SU-DHL-6 (cell line): Measurements from ENCODE around the gene FFAR1.

ENCODE experiments used
- H2AFZ ChIP-seq: fragments of 200-600 bp; sonication (generic); 2 replicates; pipeline ENCODE4 v1.6.1; 2014; ENCODE audit warnings: low read depth, mild to moderate bottlenecking, moderate library complexity, mixed read lengths, antibody characterized with exemption, low read length; ENCODE audit not compliant: severe bottlenecking
- H3F3A ChIP-seq: fragments of 200-600 bp; shearing (Covaris generic); 2 replicates; pipeline ENCODE4 v1.6.0; 2016; ENCODE audit warnings: antibody characterized with exemption, mild to moderate bottlenecking; ENCODE audit not compliant: insufficient read depth
- H3K27ac ChIP-seq: fragments of 200-600 bp; sonication (generic); 2 replicates; pipeline ENCODE4 v1.5.1; 2016; ENCODE audit warnings: low read depth, mild to moderate bottlenecking, low read length, moderate library complexity, mixed read lengths
- H3K27me3 ChIP-seq: fragments of 200-600 bp; sonication (generic), shearing (Covaris generic); 2 replicates; pipeline ENCODE4 v1.6.0; 2014; ENCODE audit warnings: mild to moderate bottlenecking, low read length
- H3K36me3 ChIP-seq: fragments of 200-600 bp; sonication (generic); 2 replicates; pipeline ENCODE4 v1.6.1; 2014; ENCODE audit warnings: mild to moderate bottlenecking, low read length, mixed read lengths
- H3K4me2 ChIP-seq: fragments of 300-600, 200-600 bp; shearing (Covaris generic), sonication (generic); 2 replicates; pipeline ENCODE4 v1.6.0; 2014; ENCODE audit warnings: low read length, low read depth, mild to moderate bottlenecking; ENCODE audit not compliant: poor library complexity, severe bottlenecking
- H3K4me3 ChIP-seq: fragments of 200-600 bp; sonication (generic); 2 replicates; pipeline ENCODE4 v1.5.1; 2014; ENCODE audit warnings: antibody characterized with exemption, low read length, mild to moderate bottlenecking, mixed read lengths; ENCODE audit not compliant: insufficient read depth, poor library complexity, severe bottlenecking
- H3K79me2 ChIP-seq: fragments of 200-600 bp; sonication (generic); 2 replicates; pipeline ENCODE4 v1.6.1; 2014; ENCODE audit warnings: mild to moderate bottlenecking, low read length, moderate library complexity; ENCODE audit not compliant: insufficient read depth
- H3K9ac ChIP-seq: fragments of 200-600 bp; sonication (generic); 2 replicates; pipeline ENCODE4 v1.7.0; 2014; ENCODE audit warnings: mild to moderate bottlenecking, low read length
- H3K9me2 ChIP-seq: fragments of 200-600 bp; sonication (generic); replicated peaks from 2 replicates; pipeline ENCODE4 v1.6.1; 2014; ENCODE audit warnings: low read length; ENCODE audit not compliant: insufficient read depth
- H3K9me3 ChIP-seq: fragments of 200-600 bp; sonication (generic); 2 replicates; pipeline ENCODE4 v1.6.1; 2014; ENCODE audit warnings: low read length, mixed read lengths; ENCODE audit not compliant: insufficient read depth
- H4K20me1 ChIP-seq: fragments of 200-600 bp; sonication (generic); 2 replicates; pipeline ENCODE4 v1.6.1; 2014; ENCODE audit warnings: low read depth, mild to moderate bottlenecking, antibody characterized with exemption, low read length, moderate library complexity, mixed read lengths
- CTCF ChIP-seq: fragments of 200-600 bp; sonication (generic); IDR thresholded peaks from one replicate; pipeline ENCODE4 v1.5.1; 2017; ENCODE audit warnings: antibody characterized with exemption, mild to moderate bottlenecking, low read length, moderate library complexity; ENCODE audit not compliant: insufficient read depth, poor library complexity, severe bottlenecking
- EZH2phosphoT487 ChIP-seq: fragments of 200-600 bp; sonication (generic), shearing (Covaris generic); conservative IDR thresholded peaks from 2 replicates; pipeline ENCODE4 v1.6.1; 2018; ENCODE audit warnings: mild to moderate bottlenecking, antibody characterized with exemption, low read length, moderate library complexity, mixed read lengths

The FFAR1 gene

GRCh38 chr19:35305181-35305580 lies 42.5 kb upstream of the FFAR1 start:
- Histone ChIP-seq H2AFZ (no peak overlapping the region), H3K36me3 (no peaks in the 10 kb centered on the region), H3K9me2 (no peaks in the 10 kb centered on the region), H3F3A (no peaks in the 10 kb centered on the region), H3K9ac (no peak overlapping the region), H3K9me3 (no peaks in the 10 kb centered on the region), H3K4me3 (no peak overlapping the region), H4K20me1 (no peaks in the 10 kb centered on the region), H3K27ac (no peak overlapping the region), H3K27me3 (no peaks in the 10 kb centered on the region), H3K4me2 (no peak overlapping the region), H3K79me2 (no peaks in the 10 kb centered on the region)
- TF ChIP-seq EZH2phosphoT487: no peak
- no peak for TF ChIP-seq CTCF

GRCh38 chr19:35306473-35307246 lies 41.0 kb upstream of the FFAR1 start:
- no peaks in the 10 kb centered on the region for H3K9me2 ChIP-seq
- no peaks in the 10 kb centered on the region for H3K9me3 ChIP-seq
- H4K20me1 ChIP-seq: no peaks in the 10 kb centered on the region
- no peaks in the 10 kb centered on the region for H3K79me2 ChIP-seq
- H3K27me3 ChIP-seq: no peaks in the 10 kb centered on the region
- H3K9ac ChIP-seq: no peak overlapping the region
- no peaks in the 10 kb centered on the region for H3F3A ChIP-seq
- no peak overlapping the region for H2AFZ ChIP-seq
- no peaks in the 10 kb centered on the region for H3K36me3 ChIP-seq
- TF ChIP-seq EZH2phosphoT487 (no peak), CTCF (peak; percentile 34)
- no peak overlapping the region for H3K27ac ChIP-seq
- H3K4me2 ChIP-seq: no peak overlapping the region
- H3K4me3 ChIP-seq: no peak overlapping the region

GRCh38 chr19:35307931-35308330 lies 39.8 kb upstream of the FFAR1 start:
- H3K9ac ChIP-seq: no peak overlapping the region
- H3K27ac ChIP-seq: no peak overlapping the region
- H3K27me3 ChIP-seq: no peaks in the 10 kb centered on the region
- H4K20me1 ChIP-seq: no peaks in the 10 kb centered on the region
- no peaks in the 10 kb centered on the region for H3K9me2 ChIP-seq
- H3K9me3 ChIP-seq: no peaks in the 10 kb centered on the region
- no peaks in the 10 kb centered on the region for H3F3A ChIP-seq
- no peak for TF ChIP-seq CTCF
- no peak for TF ChIP-seq EZH2phosphoT487
- H3K4me2 ChIP-seq: no peak overlapping the region
- H2AFZ ChIP-seq: no peak overlapping the region
- H3K36me3 ChIP-seq: no peaks in the 10 kb centered on the region
- H3K4me3 ChIP-seq: no peak overlapping the region
- H3K79me2 ChIP-seq: no peaks in the 10 kb centered on the region
